ENCODE results near the gene COL4A1.

DNA sequence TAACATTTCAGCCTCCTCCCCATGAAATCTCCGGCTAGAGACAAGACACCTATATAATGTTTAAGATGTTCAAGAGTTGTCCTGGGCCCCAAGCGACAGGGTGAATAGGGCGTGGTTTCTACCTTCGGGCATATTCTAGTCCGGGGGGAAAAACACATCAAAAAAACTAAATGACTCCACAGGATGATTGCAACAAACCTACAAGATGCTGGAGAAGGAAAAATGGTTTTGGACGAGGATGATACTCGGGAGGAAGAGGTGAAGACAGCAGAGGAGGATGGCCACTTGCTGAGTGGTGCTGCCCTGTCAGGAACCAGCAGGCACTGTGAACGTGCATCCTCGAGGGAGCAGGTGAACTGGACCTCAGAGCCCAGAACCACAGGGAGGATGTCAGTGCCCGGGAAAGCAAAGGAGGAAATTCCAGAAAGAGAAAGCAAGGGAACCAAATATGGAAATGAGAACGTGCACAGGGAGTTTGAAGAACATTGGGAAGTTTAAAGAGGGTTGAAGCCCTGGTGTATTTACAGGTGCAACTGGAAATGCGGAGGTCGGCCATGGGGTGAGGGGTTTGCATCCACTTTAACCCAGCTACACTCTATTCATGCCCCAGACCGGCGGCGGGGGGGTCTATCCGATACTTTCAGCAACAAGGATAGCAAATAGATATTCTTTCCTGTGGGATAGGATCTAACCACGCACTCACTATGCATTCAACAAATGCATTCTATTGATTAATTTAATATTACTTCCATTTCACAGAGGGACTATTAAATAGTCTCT is 50.6 kb downstream of the COL4A1 start:
- TF ChIP-seq POLR2AphosphoS5 (IDR thresholded peaks at IDR 0.05; ENCODE audit: low read depth, low read length) (no peak), TAF1 (IDR thresholded peaks at IDR 0.05; ENCODE audit: borderline replicate concordance, insufficient read depth, low read length) (no peak), FOXP2 (optimal IDR thresholded peaks at IDR 0.05; ENCODE audit: borderline replicate concordance, extremely low read depth, extremely low read length, insufficient read depth) (no peak)
